Loucy (cell line): ENCODE results near the gene ZNF716.

ENCODE experiments used
- H2AFZ ChIP-seq: fragments of 200-600 bp; sonication (generic); 2 replicates; pipeline ENCODE4 v1.6.0; 2016; ENCODE audit warnings: antibody characterized with exemption, mild to moderate bottlenecking, low read length, moderate library complexity
- H3F3A ChIP-seq: fragments of 200-600 bp; 2 replicates; pipeline ENCODE4 v1.6.0; 2016; ENCODE audit warnings: antibody characterized with exemption, low read depth, mild to moderate bottlenecking
- H3K27me3 ChIP-seq: fragments of 200-600 bp; sonication (generic); 2 replicates; pipeline ENCODE4 v1.6.1; 2014; ENCODE audit warnings: low read length, mild to moderate bottlenecking; ENCODE audit not compliant: insufficient read depth, poor library complexity, severe bottlenecking
- H3K36me3 ChIP-seq: fragments of 200-600 bp; sonication (generic); 2 replicates; pipeline ENCODE4 v1.6.1; 2016; ENCODE audit warnings: low read length; ENCODE audit not compliant: insufficient read depth
- H3K4me1 ChIP-seq: fragments of 200-600 bp; sonication (generic); 2 replicates; pipeline ENCODE4 v1.5.1; 2014; ENCODE audit warnings: low read length, mild to moderate bottlenecking; ENCODE audit not compliant: insufficient read depth, poor library complexity, severe bottlenecking
- H3K4me2 ChIP-seq: fragments of 200-600 bp; sonication (generic); 2 replicates; pipeline ENCODE4 v1.6.0; 2014; ENCODE audit warnings: antibody characterized with exemption, low read length, low read depth, mild to moderate bottlenecking; ENCODE audit not compliant: poor library complexity, severe bottlenecking
- H3K4me3 ChIP-seq: fragments of 200-600 bp; sonication (generic); 2 replicates; pipeline ENCODE4 v1.5.1; 2014; ENCODE audit warnings: low read length, mild to moderate bottlenecking, mixed read lengths; ENCODE audit not compliant: poor library complexity, severe bottlenecking
- H3K79me2 ChIP-seq: fragments of 200-600 bp; sonication (generic); 2 replicates; pipeline ENCODE4 v1.6.1; 2014; ENCODE audit warnings: low read length; ENCODE audit not compliant: insufficient read depth
- H3K9ac ChIP-seq: fragments of 200-600 bp; sonication (generic); 2 replicates; pipeline ENCODE4 v1.6.0; 2014; ENCODE audit warnings: mild to moderate bottlenecking, low read depth, low read length, moderate library complexity; ENCODE audit not compliant: poor library complexity, severe bottlenecking
- H3K9me2 ChIP-seq: fragments of 200-600 bp; sonication (generic); replicated peaks from 2 replicates; pipeline ENCODE4 v1.6.1; 2016; ENCODE audit warnings: low read depth, low read length, mixed read lengths
- H3K9me3 ChIP-seq: fragments of 200-600 bp; sonication (generic); 2 replicates; pipeline ENCODE4 v1.6.1; 2014; ENCODE audit warnings: mild to moderate bottlenecking, antibody characterized with exemption, low read length, low read depth; ENCODE audit not compliant: insufficient read depth
- H4K20me1 ChIP-seq: fragments of 200-600 bp; sonication (generic); 2 replicates; pipeline ENCODE4 v1.6.0; 2014; ENCODE audit warnings: antibody characterized with exemption, low read length, mild to moderate bottlenecking; ENCODE audit not compliant: insufficient read depth, poor library complexity, severe bottlenecking
- EZH2phosphoT487 ChIP-seq: fragments of 200-600 bp; IDR thresholded peaks from 2 replicates; pipeline ENCODE4 v1.6.1; 2018; ENCODE audit warnings: antibody characterized with exemption, mild to moderate bottlenecking, moderate library complexity, borderline replicate concordance
- TF ChIP-seq, protein P1 (sequence below): fragments of 200-600 bp; sonication (generic); conservative IDR thresholded peaks from 2 replicates; pipeline ENCODE4 v1.5.1; 2014; ENCODE audit warnings: mild to moderate bottlenecking, antibody characterized with exemption, low read length

ZNF716 gene

DNA sequence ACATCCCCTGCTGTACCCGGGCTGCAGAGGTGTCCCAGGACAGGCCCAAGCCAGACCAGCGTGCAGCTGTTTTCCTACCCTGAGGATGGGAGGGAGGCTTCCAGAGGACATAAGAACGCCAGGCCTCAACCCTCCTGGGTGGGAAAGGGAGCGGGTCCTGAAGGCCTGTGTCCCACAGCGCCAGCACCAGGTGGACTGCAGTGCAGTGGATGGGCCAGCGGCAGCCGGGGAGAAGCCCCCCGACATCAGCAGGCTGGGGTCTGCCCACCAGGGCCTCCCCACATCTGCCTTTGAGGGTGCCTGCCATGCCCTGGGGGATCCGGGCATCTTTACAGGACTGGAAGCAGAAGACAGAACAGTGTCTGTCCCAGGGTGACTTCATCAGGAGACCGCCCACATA, 22.8 kb upstream of the ZNF716 start:
- H3K9me2 ChIP-seq = no peaks in the 10 kb centered on the region
- no peak overlapping the region for H3K4me3 ChIP-seq
- H3K9me3 ChIP-seq = peaks cover 5% of the 10 kb centered on the region; the same call in 1 of the 2 replicates

DNA sequence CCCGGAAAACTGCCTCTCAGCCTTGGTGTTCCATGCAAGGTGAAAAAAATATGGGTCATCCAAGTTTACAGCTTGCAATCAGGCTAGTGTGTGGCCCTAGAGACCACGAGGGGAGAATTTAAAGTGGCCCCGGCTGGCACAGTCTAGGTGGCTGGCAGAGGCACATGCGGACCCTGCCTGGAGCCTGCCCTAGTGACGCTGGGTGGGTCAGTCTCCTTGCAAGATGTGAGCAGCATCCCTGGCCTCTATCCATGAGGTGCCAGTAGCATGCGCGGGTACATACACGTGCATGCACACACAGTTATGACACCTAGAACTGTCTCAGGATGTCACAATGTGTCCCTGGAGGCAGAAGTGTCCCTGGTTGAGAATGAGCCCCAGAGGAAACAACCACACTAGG, 22.4 kb upstream of the ZNF716 start:
- H2AFZ ChIP-seq = no peak overlapping the region
- TF ChIP-seq, protein P1, sequence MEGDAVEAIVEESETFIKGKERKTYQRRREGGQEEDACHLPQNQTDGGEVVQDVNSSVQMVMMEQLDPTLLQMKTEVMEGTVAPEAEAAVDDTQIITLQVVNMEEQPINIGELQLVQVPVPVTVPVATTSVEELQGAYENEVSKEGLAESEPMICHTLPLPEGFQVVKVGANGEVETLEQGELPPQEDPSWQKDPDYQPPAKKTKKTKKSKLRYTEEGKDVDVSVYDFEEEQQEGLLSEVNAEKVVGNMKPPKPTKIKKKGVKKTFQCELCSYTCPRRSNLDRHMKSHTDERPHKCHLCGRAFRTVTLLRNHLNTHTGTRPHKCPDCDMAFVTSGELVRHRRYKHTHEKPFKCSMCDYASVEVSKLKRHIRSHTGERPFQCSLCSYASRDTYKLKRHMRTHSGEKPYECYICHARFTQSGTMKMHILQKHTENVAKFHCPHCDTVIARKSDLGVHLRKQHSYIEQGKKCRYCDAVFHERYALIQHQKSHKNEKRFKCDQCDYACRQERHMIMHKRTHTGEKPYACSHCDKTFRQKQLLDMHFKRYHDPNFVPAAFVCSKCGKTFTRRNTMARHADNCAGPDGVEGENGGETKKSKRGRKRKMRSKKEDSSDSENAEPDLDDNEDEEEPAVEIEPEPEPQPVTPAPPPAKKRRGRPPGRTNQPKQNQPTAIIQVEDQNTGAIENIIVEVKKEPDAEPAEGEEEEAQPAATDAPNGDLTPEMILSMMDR = no peak
- TF ChIP-seq EZH2phosphoT487 = no peak
- no peaks in the 10 kb centered on the region for H3F3A ChIP-seq
- H4K20me1 ChIP-seq = no peaks in the 10 kb centered on the region
- H3K9me3 ChIP-seq = peaks cover 5% of the 10 kb centered on the region; the same call in 1 of the 2 replicates
- no peaks in the 10 kb centered on the region for H3K9me2 ChIP-seq
- no peaks in the 10 kb centered on the region for H3K36me3 ChIP-seq
- no peaks in the 10 kb centered on the region for H3K79me2 ChIP-seq
- H3K4me3 ChIP-seq = no peak overlapping the region
- no peaks in the 10 kb centered on the region for H3K4me1 ChIP-seq
- no peaks in the 10 kb centered on the region for H3K27me3 ChIP-seq
- H3K9ac ChIP-seq = no peak overlapping the region
- H3K4me2 ChIP-seq = no peak overlapping the region

More for the DNA sequence above, 22.8 kb upstream of the ZNF716 start:
- Histone ChIP-seq H2AFZ (no peak overlapping the region), H3K4me1 (no peaks in the 10 kb centered on the region), H3K27me3 (no peaks in the 10 kb centered on the region), H3K79me2 (no peaks in the 10 kb centered on the region), H3F3A (no peaks in the 10 kb centered on the region), H3K9ac (no peak overlapping the region), H3K36me3 (no peaks in the 10 kb centered on the region), H4K20me1 (no peaks in the 10 kb centered on the region), H3K4me2 (no peak overlapping the region)
- no peak for TF ChIP-seq EZH2phosphoT487
- TF ChIP-seq, protein P1 = no peak

DNA sequence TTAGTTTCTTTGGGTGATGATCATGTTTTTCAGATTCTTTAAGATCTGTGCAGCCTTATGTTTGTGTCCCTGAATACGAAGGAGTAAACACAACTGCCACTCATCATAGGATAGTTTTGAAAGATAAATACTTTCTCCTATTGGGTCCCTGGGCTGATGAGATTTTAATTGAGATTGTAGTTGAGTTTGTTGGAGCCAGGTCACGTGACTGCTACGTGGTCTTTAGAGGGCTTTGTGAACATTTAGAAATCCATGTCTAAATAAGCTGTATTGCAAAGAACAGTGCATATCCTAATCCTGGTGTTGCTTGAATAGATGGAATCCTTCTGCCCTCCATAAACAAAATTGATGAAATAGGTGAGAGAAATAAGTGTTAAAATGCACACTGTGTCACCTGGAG, 17.4 kb upstream of the ZNF716 start:
- TF ChIP-seq, protein P1 = no peak
- TF ChIP-seq EZH2phosphoT487 = no peak
- Histone ChIP-seq H3K4me1 (no peaks in the 10 kb centered on the region), H3K9ac (no peak overlapping the region), H4K20me1 (no peaks in the 10 kb centered on the region), H3K9me2 (no peaks in the 10 kb centered on the region), H2AFZ (no peak overlapping the region), H3K27me3 (no peaks in the 10 kb centered on the region), H3K4me3 (no peak overlapping the region), H3K4me2 (no peak overlapping the region), H3K9me3 (no peaks in the 10 kb centered on the region), H3K79me2 (no peaks in the 10 kb centered on the region), H3K36me3 (no peaks in the 10 kb centered on the region), H3F3A (no peaks in the 10 kb centered on the region)
